Breast epithelium (tissue), 3 donors: ENCODE measurements around the gene ZNF618.

Source experiments
- CTCF ChIP-seq, 3 donors: fragments of 450-650 bp; IDR thresholded peaks; one replicate each; pipeline ENCODE4 v1.5.1; 2016 to 2017; ENCODE audit warnings: antibody characterized with exemption in 3 of 3, mild to moderate bottlenecking in 3 of 3, moderate library complexity in 3 of 3
- POLR2A ChIP-seq: fragments of 450-650 bp; IDR thresholded peaks from one replicate; pipeline ENCODE4 v1.6.1; 2016; ENCODE audit warnings: antibody characterized with exemption, mild to moderate bottlenecking, moderate library complexity
- POLR2AphosphoS5 ChIP-seq, 3 donors: sonication (generic); formaldehyde crosslinking; IDR thresholded peaks; one replicate each; pipeline ENCODE4 v1.6.1; 2017; ENCODE audit warnings: antibody characterized with exemption in 3 of 3

DNA sequence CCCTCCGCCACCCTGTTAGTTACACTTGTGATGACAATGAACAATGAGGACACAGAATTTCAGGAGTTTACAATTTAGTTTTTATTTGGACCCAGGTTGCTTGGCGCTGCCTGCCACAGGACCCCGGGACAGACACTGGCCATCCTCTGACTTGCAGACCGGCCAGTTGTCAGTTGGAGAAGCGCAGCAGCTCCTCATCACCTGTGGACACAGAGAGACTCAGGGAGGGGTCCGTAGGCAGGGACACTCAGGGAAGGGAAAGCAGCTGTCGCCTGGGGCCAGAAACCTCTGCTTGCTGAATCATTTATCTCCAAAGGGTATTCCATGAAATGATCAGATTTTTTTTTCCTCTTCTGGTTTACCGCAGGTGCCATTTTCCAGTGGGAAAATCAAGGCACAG is 184.0 kb downstream of the ZNF618 start:
- no peak for TF ChIP-seq CTCF (IDR thresholded peaks at IDR 0.05)
- TF ChIP-seq POLR2AphosphoS5 (IDR thresholded peaks at IDR 0.05) = no peak
- no peak for TF ChIP-seq POLR2A
